ENCODE data around the gene TAF6.
"Not testable (repeated sequence)": the region's sequence is repeated elsewhere in the genome, so short reads cannot be mapped to it uniquely, and the experiment has no call there.

The TAF6 gene

GRCh38 chr7:100152937-100153666 lies 33.9 kb upstream of the TAF6 start:
- peaks cover 56% of the 10 kb centered on the region for H3K36me3 ChIP-seq

GRCh38 chr7:100152404-100152803 lies 33.2 kb upstream of the TAF6 start:
- Histone ChIP-seq H3K9ac (no peak overlapping the region), H3K9me3 (no peaks in the 10 kb centered on the region), H3K4me1 (peaks cover 78% of the 10 kb centered on the region), H3K27ac (no peak overlapping the region), H3K4me2 (peak overlapping the region; percentile 49), H3K36me3 (peaks cover 56% of the 10 kb centered on the region), H3K27me3 (no peaks in the 10 kb centered on the region), H3K4me3 (no peak overlapping the region), H4K20me1 (peaks cover 52% of the 10 kb centered on the region)
- TF ChIP-seq Cebpa-rat (IDR thresholded peaks at IDR 0.05), result no peak

More at GRCh38 chr7:100152937-100153666, 33.9 kb upstream of the TAF6 start:
- no peak overlapping the region for H3K9ac ChIP-seq
- no peak overlapping the region for H3K4me3 ChIP-seq
- H3K4me2 ChIP-seq, result peak overlapping the region; percentile 49
- peaks cover 59% of the 10 kb centered on the region for H4K20me1 ChIP-seq
- TF ChIP-seq Cebpa-rat (IDR thresholded peaks at IDR 0.05), result no peak
- H3K4me1 ChIP-seq, result peaks cover 80% of the 10 kb centered on the region
- H3K9me3 ChIP-seq, result no peaks in the 10 kb centered on the region
- no peaks in the 10 kb centered on the region for H3K27me3 ChIP-seq
- H3K27ac ChIP-seq, result no peak overlapping the region

DNA sequence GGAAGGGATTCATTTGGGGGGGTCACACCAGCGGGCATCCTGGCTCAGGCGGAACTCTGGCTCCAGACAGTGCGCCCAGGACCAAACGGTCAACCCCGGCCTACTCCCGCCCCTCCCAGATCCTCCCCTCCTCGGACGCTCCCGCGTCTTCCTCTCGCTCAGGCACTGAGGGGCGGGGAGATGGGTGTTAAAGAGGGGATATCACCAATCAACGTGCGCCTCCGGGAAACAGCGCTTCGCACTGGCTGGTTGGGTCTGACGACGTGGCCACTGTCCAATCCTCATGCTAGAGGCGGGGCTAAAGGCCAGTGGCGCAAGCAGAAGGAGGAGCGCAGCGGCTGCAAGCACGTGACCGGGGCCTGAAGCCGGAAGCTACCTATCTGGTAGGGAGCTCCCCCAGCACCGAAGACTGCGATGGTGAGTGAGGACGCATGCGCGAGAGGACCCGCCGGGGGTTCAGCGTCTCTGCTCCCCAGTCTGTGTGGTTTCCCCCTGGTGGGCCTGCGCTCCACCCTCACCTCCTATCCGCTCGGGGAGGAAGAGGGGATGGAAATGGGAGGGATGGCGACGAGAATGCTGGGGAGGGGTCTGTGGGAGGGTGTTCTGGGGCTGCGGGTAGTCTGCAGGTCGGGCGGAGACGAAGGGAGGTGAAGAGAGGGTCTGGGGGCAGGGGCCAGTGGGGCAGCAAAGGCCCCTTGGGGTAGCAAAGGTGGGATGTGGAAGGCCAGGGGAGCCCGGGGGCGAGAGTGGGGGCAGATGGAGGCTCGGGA lies 29.6 kb upstream of the TAF6 start, which contains the start of gene LAMTOR4:
Gene LAMTOR4, plus strand, starts transcription at position 360 of the 770 bp plus-strand sequence. Its CDS starts 55 bp downstream, at position 415.
- Histone ChIP-seq H3K9ac (peak within 1 kb of the TSS; percentile 89), H4K20me1 (peaks cover 15% of the 10 kb centered on the region), H3K36me3 (peaks cover 25% of the 10 kb centered on the region), H3K4me2 (peak within 1 kb of the TSS; percentile 96), H3K9me3 (no peaks in the 10 kb centered on the region), H3K27me3 (no peaks in the 10 kb centered on the region), H3K27ac (peak within 1 kb of the TSS; percentile 86), H3K4me3 (peak within 1 kb of the TSS; percentile 90), H3K4me1 (peaks cover 43% of the 10 kb centered on the region)
- peak; percentile 75; the same call in 1 of the 2 replicates for TF ChIP-seq Cebpa-rat (IDR thresholded peaks at IDR 0.05)

- Histone ChIP-seq H4K20me1 (peaks cover 9% of the 10 kb centered on the region), H3K9me3 (no peaks in the 10 kb centered on the region), H3K4me2 (peak overlapping the region; percentile 96), H3K36me3 (peaks cover 19% of the 10 kb centered on the region), H3K27me3 (no peaks in the 10 kb centered on the region), H3K9ac (peak overlapping the region; percentile 49), H3K27ac (peak overlapping the region; percentile 58), H3K4me1 (peaks cover 38% of the 10 kb centered on the region), H3K4me3 (peak overlapping the region; percentile 90)
- no peak for TF ChIP-seq Cebpa-rat (IDR thresholded peaks at IDR 0.05)
These were observed 29.0 kb upstream of the TAF6 start for GRCh38 chr7:100148225-100148558.

- no peak overlapping the region for H3K4me3 ChIP-seq
- H3K9ac ChIP-seq, result no peak overlapping the region
- TF ChIP-seq Cebpa-rat (IDR thresholded peaks at IDR 0.05), result no peak
These were observed 28.1 kb upstream of the TAF6 start for GRCh38 chr7:100147278-100147677.

GRCh38 chr7:100146350-100146749 lies 27.2 kb upstream of the TAF6 start:
- H3K36me3 ChIP-seq, H4K20me1 ChIP-seq, H3K4me2 ChIP-seq, H3K27me3 ChIP-seq, H3K4me3 ChIP-seq, H3K9me3 ChIP-seq, H3K27ac ChIP-seq, H3K9ac ChIP-seq: not testable (repeated sequence)
- peaks cover 29% of the 10 kb centered on the region for H3K4me1 ChIP-seq

More at GRCh38 chr7:100147278-100147677, 28.1 kb upstream of the TAF6 start:
- H3K36me3 ChIP-seq, result peaks cover 11% of the 10 kb centered on the region; the same call in 1 of the 2 replicates
- no peak overlapping the region for H3K27ac ChIP-seq
- no peak overlapping the region for H3K4me2 ChIP-seq
- peaks cover 6% of the 10 kb centered on the region; the same call in 1 of the 2 replicates for H4K20me1 ChIP-seq
- H3K4me1 ChIP-seq, result peaks cover 29% of the 10 kb centered on the region
- no peaks in the 10 kb centered on the region for H3K27me3 ChIP-seq
- no peaks in the 10 kb centered on the region for H3K9me3 ChIP-seq

DNA sequence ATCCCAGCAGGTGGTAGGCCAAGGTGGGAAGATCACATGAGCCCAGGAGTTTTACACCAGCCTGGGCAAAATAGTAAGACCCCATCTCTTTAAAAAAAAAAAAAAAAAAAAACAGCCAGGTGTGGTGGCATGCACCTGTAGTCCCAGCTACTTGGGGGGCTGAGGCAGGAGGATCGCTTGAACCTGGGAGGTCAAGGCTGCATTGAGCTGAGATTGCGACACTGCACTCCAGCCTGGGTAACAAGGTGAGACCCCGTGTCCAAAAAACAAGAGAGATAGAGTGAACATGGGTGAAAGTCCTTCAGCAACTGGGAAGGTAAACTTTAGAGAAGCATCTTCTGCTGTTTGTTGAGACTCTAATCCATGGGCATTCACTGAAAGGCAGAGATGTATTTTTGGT lies 23.3 kb upstream of the TAF6 start:
- no peak for TF ChIP-seq Cebpa-rat (IDR thresholded peaks at IDR 0.05)
- Histone ChIP-seq H3K36me3 (no peaks in the 10 kb centered on the region), H4K20me1 (no peaks in the 10 kb centered on the region), H3K9ac (no peak overlapping the region), H3K27me3 (no peaks in the 10 kb centered on the region), H3K4me3 (no peak overlapping the region), H3K4me1 (peaks cover 19% of the 10 kb centered on the region), H3K27ac (no peak overlapping the region), H3K9me3 (no peaks in the 10 kb centered on the region), H3K4me2 (no peak overlapping the region)

DNA sequence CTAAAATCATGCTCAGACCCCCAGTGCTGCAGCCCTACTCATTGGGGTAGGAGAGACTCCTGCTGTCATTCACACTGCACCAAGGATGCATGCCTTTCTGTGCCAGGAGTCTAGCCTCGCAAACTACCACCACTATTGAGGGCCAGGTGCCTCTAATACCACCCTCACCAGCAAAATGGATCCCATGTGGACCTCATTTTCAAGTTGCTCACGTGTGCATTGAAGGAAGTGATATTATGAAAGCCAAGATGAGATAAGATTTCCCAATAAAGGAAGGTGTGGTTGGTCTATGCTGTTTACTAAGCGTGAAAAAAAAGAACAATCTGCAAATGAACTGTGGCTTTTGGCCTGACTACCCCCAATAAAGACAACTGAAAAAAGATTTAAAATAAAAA lies 22.4 kb upstream of the TAF6 start:
- no peak overlapping the region for H3K9ac ChIP-seq
- no peaks in the 10 kb centered on the region for H3K36me3 ChIP-seq
- H3K27me3 ChIP-seq, result no peaks in the 10 kb centered on the region
- no peaks in the 10 kb centered on the region for H4K20me1 ChIP-seq
- H3K4me1 ChIP-seq, result peaks cover 19% of the 10 kb centered on the region
- H3K9me3 ChIP-seq, result no peaks in the 10 kb centered on the region
- no peak overlapping the region for H3K4me3 ChIP-seq
- H3K4me2 ChIP-seq, result peak overlapping the region; percentile 18; the same call in 1 of the 2 replicates
- no peak overlapping the region for H3K27ac ChIP-seq
- TF ChIP-seq Cebpa-rat (IDR thresholded peaks at IDR 0.05), result no peak

DNA sequence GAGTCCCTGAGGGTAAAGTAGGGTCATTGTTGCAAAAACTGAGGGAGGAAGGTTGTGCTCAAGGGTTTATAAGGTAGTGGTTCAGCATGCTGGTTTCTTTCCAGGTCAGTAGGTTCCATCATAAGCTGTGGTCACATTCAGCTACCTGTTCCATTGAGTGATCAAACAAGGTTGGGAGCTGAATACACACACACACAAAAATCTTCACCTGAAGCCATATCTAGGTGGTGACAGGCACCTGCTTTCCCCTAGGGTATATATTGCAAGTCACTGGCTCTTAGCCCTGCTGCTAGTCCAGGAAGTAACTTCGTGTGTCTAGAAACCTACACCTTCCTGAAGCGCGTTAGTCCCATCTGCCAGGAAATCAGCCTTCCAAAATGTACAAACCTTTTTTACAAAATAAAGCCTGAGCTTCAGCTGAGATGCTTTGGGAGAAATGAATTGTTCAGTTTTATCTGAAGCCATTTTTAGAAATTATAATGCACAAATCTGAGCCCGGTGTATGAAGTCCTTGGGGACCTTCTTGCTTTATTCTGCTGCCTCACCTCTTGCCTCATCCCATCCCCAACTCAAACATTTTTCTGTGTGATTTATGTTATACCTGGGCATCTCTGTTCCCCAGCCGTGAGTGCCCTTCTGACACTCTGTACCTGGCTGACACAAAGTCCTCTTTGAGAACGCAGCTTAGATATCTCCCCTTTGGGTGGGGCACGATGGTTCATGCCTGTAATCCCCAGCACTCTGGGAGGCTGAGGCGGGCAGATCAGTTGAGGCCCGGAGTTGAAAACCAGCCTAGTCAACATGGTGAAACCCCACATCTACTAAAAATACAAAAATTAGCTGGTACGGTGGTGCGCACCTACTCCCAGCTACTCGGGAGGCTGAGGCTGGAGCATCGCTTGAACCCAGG lies 18.9 kb upstream of the TAF6 start:
- Histone ChIP-seq H3K4me1 (peaks cover 19% of the 10 kb centered on the region), H3K4me2 (peak overlapping the region; percentile 59), H3K9ac (no peak overlapping the region), H4K20me1 (no peaks in the 10 kb centered on the region), H3K27me3 (no peaks in the 10 kb centered on the region), H3K36me3 (no peaks in the 10 kb centered on the region), H3K9me3 (no peaks in the 10 kb centered on the region), H3K4me3 (no peak overlapping the region), H3K27ac (no peak overlapping the region)
- TF ChIP-seq Cebpa-rat (IDR thresholded peaks at IDR 0.05), result no peak
